H1 (cell line): ENCODE results near the gene ZFYVE21. TPM values are rescaled to one million over a fixed set of nuclear protein-coding genes. Genes with fewer than 3 reads are reported as not detected.

Source experiments
- ATF3 ChIP-seq: IDR thresholded peaks from 2 replicates; pipeline ENCODE4 v1.6.1; 2011; ENCODE audit warnings: low read depth, mild to moderate bottlenecking, low read length; ENCODE audit not compliant: insufficient read depth
- BCL11A ChIP-seq, 2 experiments: IDR thresholded peaks; one replicate each; pipeline ENCODE4 v1.6.1; 2011; ENCODE audit warnings: low read depth in 2 of 2, low read length in 2 of 2, mild to moderate bottlenecking in 2 of 2
- EGR1 ChIP-seq: IDR thresholded peaks from 2 replicates; pipeline ENCODE4 v1.6.1; 2011; ENCODE audit warnings: low read depth, low read length, borderline replicate concordance
- YY1 ChIP-seq: IDR thresholded peaks from 2 replicates; pipeline ENCODE4 v1.6.1; 2011; ENCODE audit warnings: low read depth, mild to moderate bottlenecking, low read length
- polyA plus RNA-seq, 7 experiments: library from polyadenylated mRNA; depleted of rRNA in 3 of 7; stranded (reverse) in 5 of 7; unstranded in 2 of 7; fragments of >200 nt in 5 of 7; fragments of 200-250 nt in 2 of 7; gene quantifications; 1 replicate in 5 of 7; 2 replicates in 1 of 7; 4 replicates in 1 of 7; pipeline versions ENCODE4 v1.2.1 to v1.2.3, GENCODE V29; 2011 to 2013; ENCODE audit warnings: missing spikeins in 2 of 7, mixed read lengths in 2 of 7
- total RNA-seq: library from RNA; stranded (reverse); fragmentation: NEBNext Ultra II Directional; extraction: Animal tissue kit (Norgen Biotek cat#: 25700); gene quantifications from 2 replicates; pipeline ENCODE4 v1.2.1, GENCODE V29; 2021
- TF ChIP-seq, protein P1 (sequence below): IDR thresholded peaks from 2 replicates; pipeline ENCODE4 v1.6.1; 2012; ENCODE audit warnings: low read length, inconsistent platforms

Gene ZFYVE21
- total and polyA plus RNA-seq, 2 of the 8 experiments (the other 6 are each of a cell fraction or from before 2014, with no cell fraction given): 53.4 to 127 TPM

DNA sequence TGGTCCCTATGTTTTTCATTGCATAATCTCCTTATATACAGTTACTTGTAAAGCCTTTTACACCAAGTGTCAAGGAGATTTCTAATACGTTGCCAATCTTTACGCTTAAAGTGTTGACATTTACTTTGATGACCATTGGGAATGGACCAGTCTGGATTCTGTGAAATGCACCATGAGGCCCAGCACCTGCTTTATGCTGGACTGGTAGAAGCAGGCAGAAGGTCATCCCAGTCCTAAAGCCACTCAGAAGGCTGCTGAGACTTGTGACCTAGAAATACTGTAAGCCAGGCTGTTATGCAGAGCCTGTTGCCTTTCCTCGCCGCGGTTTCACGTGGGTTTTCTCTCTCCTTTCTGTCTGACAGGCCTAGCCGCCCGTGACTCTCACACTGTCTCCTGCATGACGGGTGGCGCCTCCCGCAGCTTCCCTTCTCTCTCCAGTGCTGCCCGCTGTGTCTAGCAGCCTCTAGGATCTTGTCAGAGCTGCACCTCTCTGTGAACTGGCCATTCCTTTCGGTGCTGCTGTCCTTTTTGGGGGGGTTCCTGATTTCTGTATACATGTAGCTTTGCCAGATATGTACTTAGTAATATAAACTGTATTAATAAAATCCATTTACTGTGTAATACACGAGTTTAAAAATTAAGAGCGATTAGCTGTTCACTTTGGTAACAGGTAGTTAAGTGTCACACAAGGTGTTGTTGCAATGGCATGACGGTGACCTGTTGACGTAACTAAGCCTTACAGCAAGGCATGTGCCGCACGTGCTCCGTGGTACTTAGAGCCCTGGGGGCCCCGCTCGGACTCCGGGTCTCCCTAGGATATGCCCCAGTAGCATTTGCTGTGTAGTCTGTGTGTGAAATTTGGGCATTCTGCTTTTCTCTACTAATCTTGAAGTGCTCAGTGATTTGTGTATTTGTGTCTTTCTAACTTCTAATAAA, 30.1 kb upstream of the ZFYVE21 start (continued):
- no peak for TF ChIP-seq BCL11A (IDR thresholded peaks at IDR 0.05; ENCODE audit: low read depth in 2 of 2, low read length in 2 of 2)
- no peak for TF ChIP-seq ATF3
- TF ChIP-seq EGR1: no peak
- TF ChIP-seq, protein P1, sequence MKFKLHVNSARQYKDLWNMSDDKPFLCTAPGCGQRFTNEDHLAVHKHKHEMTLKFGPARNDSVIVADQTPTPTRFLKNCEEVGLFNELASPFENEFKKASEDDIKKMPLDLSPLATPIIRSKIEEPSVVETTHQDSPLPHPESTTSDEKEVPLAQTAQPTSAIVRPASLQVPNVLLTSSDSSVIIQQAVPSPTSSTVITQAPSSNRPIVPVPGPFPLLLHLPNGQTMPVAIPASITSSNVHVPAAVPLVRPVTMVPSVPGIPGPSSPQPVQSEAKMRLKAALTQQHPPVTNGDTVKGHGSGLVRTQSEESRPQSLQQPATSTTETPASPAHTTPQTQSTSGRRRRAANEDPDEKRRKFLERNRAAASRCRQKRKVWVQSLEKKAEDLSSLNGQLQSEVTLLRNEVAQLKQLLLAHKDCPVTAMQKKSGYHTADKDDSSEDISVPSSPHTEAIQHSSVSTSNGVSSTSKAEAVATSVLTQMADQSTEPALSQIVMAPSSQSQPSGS: no peak
- TF ChIP-seq YY1: no peak
